ENCODE results near the gene GPR141. TPM values are rescaled to one million over a fixed set of nuclear protein-coding genes. Genes with fewer than 3 reads are reported as not detected.

Gene GPR141
- total and polyA plus RNA-seq, 9 of the 15 experiments (the other 6 are each of a cell fraction or from before 2014, with no cell fraction given) = not detected

GRCh38 chr7:37665352-37666022, 18.1 kb upstream of the GPR141 start:
- no TSS peak for BruUV-seq (replicated peaks)
- ChIA-PET POLR2A (no interaction called here), CTCF (ENCODE audit: low intra/inter-chr PET ratio) (no interaction called here)
- Histone ChIP-seq H3K79me2 (ENCODE audit: control insufficient read depth, insufficient read depth, low read length) (no peaks in the 10 kb centered on the region), H3K27me3 (ENCODE audit: control insufficient read depth in 2 of 2, insufficient read depth in 2 of 2, low read length in 2 of 2) (peaks cover 0 to 3% of the 10 kb centered on the region in 2 experiments; a peak in 1 of 5 replicates), H3K9me1 (ENCODE audit: control insufficient read depth, insufficient read depth, low read length) (no peaks in the 10 kb centered on the region), H3K4me1 (replicated peaks in 1 of 2; ENCODE audit: control insufficient read depth in 2 of 2, insufficient read depth in 2 of 2, low read length in 2 of 2) (no peaks in the 10 kb centered on the region), H3K9me3 (replicated peaks; ENCODE audit: control insufficient read depth, insufficient read depth, low read depth, low read length) (no peaks in the 10 kb centered on the region), H4K20me1 (replicated peaks; ENCODE audit: control insufficient read depth, insufficient read depth, low read length) (no peaks in the 10 kb centered on the region), H3K27ac (ENCODE audit: extremely low read depth, low read depth, low read length) (no peak overlapping the region), H3K36me3 (ENCODE audit: control insufficient read depth, insufficient read depth, low read length) (no peaks in the 10 kb centered on the region), H2AFZ (ENCODE audit: low read depth, low read length) (no peak overlapping the region), H3K4me3 (no peak overlapping the region), H3K9ac (ENCODE audit: insufficient read depth in 1 of 2, low read depth in 2 of 2, low read length in 2 of 2) (no peak overlapping the region), H3K4me2 (ENCODE audit: insufficient read depth, low read length) (no peak overlapping the region)
- 0% methylated on average over 6 of the region's 6 CpGs for WGBS (ENCODE audit: insufficient coverage, low coverage, missing lambda C conversion rate)
- TF ChIP-seq TFE3 (CRISPR knock-in tag; IDR thresholded peaks at IDR 0.05) = peak; percentile 56
- TF ChIP-seq KLF6 (CRISPR knock-in tag; IDR thresholded peaks at IDR 0.05; ENCODE audit: borderline replicate concordance) = no peak
- in situ Hi-C loops (cut with MboI) (no loop called here), intact Hi-C loops (cut with micrococcal nuclease) (no loop called here)
- DNase-seq (ENCODE audit: extremely low read depth in 1 of 4, low spot score in 3 of 4) (no peak), FAIRE-seq (no peak), ATAC-seq (no peak)

All from K562 (cell line).